ENCODE results near the gene FAM168A.
"Not testable (repeated sequence)": the region's sequence is repeated elsewhere in the genome, so short reads cannot be mapped to it uniquely, and the experiment has no call there.

FAM168A gene

GRCh38 chr11:73596547-73596946 is 1.4 kb downstream of the FAM168A start:
- no peak for DNase-seq (ENCODE audit: low read depth in 2 of 2)

- DNase-seq (ENCODE audit: low read depth in 2 of 2): no peak
Measured at GRCh38 chr11:73592640-73593039, 5.3 kb downstream of the FAM168A start.

- DNase-seq (ENCODE audit: low read depth in 2 of 2): no peak
Measured at GRCh38 chr11:73591743-73592142, 6.2 kb downstream of the FAM168A start.

GRCh38 chr11:73590991-73591390 is 6.9 kb downstream of the FAM168A start:
- DNase-seq (ENCODE audit: low read depth in 2 of 2): no peak

GRCh38 chr11:73586791-73587190 is 11.1 kb downstream of the FAM168A start:
- DNase-seq (ENCODE audit: low read depth in 2 of 2): no peak

- no peak for DNase-seq (ENCODE audit: low read depth in 2 of 2)
Measured at GRCh38 chr11:73585834-73586575, 11.9 kb downstream of the FAM168A start.

- DNase-seq (ENCODE audit: low read depth in 2 of 2): no peak
Measured at GRCh38 chr11:73584831-73585230, 13.1 kb downstream of the FAM168A start.

- no peak for DNase-seq (ENCODE audit: low read depth in 2 of 2)
Measured at GRCh38 chr11:73582653-73583052, 15.3 kb downstream of the FAM168A start.

GRCh38 chr11:73580749-73581148 is 17.2 kb downstream of the FAM168A start:
- not testable (repeated sequence) for DNase-seq (ENCODE audit: low read depth in 2 of 2)

- DNase-seq (ENCODE audit: low read depth in 2 of 2): no peak
Measured at GRCh38 chr11:73579641-73580434, 18.1 kb downstream of the FAM168A start.

- no peak for DNase-seq (ENCODE audit: low read depth in 2 of 2)
Measured at GRCh38 chr11:73578592-73579185, 19.2 kb downstream of the FAM168A start.

- DNase-seq (ENCODE audit: low read depth in 2 of 2): no peak
Measured at GRCh38 chr11:73577496-73577917, 20.4 kb downstream of the FAM168A start.

- no peak for DNase-seq (ENCODE audit: low read depth in 2 of 2)
Measured at GRCh38 chr11:73576185-73576614, 21.7 kb downstream of the FAM168A start.

GRCh38 chr11:73571982-73572381 is 25.9 kb downstream of the FAM168A start:
- not testable (repeated sequence) for DNase-seq (ENCODE audit: low read depth in 2 of 2)

- no peak for DNase-seq (ENCODE audit: low read depth in 2 of 2)
Measured at GRCh38 chr11:73570415-73571114, 27.3 kb downstream of the FAM168A start.

- DNase-seq (ENCODE audit: low read depth in 2 of 2): no peak
Measured at GRCh38 chr11:73566977-73567755, 30.7 kb downstream of the FAM168A start.

- DNase-seq (ENCODE audit: low read depth in 2 of 2): no peak
Measured at GRCh38 chr11:73566422-73566821, 31.5 kb downstream of the FAM168A start.

- no peak for DNase-seq (ENCODE audit: low read depth in 2 of 2)
Measured at GRCh38 chr11:73565804-73566203, 32.1 kb downstream of the FAM168A start.

- DNase-seq (ENCODE audit: low read depth in 2 of 2): no peak
Measured at GRCh38 chr11:73564903-73565302, 33.0 kb downstream of the FAM168A start.

- no peak for DNase-seq (ENCODE audit: low read depth in 2 of 2)
Measured at GRCh38 chr11:73563539-73564200, 34.2 kb downstream of the FAM168A start.

GRCh38 chr11:73559743-73560142 is 38.2 kb downstream of the FAM168A start:
- no peak for DNase-seq (ENCODE audit: low read depth in 2 of 2)
